Effector memory CD8-positive, alpha-beta T cell (primary cell): Measurements from ENCODE around the gene KRTAP4-12.
"Not testable (repeated sequence)": the region's sequence is repeated elsewhere in the genome, so short reads cannot be mapped to it uniquely, and the experiment has no call there.

Experiments used
- ATAC-seq: fragments of 150-1000 bp; cut with Tn5 transposase; replicated peaks from 2 replicates; pipeline ENCODE4 v1.10.0; 2021; ENCODE audit warnings: mild to moderate bottlenecking, moderate library complexity
- DNase-seq, 3 experiments: peaks; one replicate each; pipeline ENCODE4 v3.0.0; 2021
- H3K27ac Mint-ChIP-seq, 2 donors: one replicate each; pipeline ENCODE4 v1.8.0; 2022; ENCODE audit warnings: mild to moderate bottlenecking in 2 of 2, mixed read lengths in 2 of 2, moderate library complexity in 2 of 2
- H3K27me3 Mint-ChIP-seq, 2 donors: one replicate each; pipeline ENCODE4 v1.8.0; 2022; ENCODE audit warnings: mixed read lengths in 2 of 2
- H3K36me3 Mint-ChIP-seq: one replicate; pipeline ENCODE4 v1.8.0; 2022; ENCODE audit warnings: mild to moderate bottlenecking, moderate library complexity, mixed read lengths; ENCODE audit not compliant: insufficient read depth
- H3K4me1 Mint-ChIP-seq, 2 donors: one replicate each; pipeline ENCODE4 v1.8.0; 2022; ENCODE audit warnings: low read depth in 2 of 2, mixed read lengths in 2 of 2
- H3K4me3 Mint-ChIP-seq, 2 donors: one replicate each; pipeline ENCODE4 v1.8.0; 2022; ENCODE audit warnings: mild to moderate bottlenecking in 2 of 2, mixed read lengths in 2 of 2, moderate library complexity in 2 of 2
- H3K9me3 Mint-ChIP-seq, 2 donors: one replicate each; pipeline ENCODE4 v1.8.0; 2022; ENCODE audit warnings: mixed read lengths in 2 of 2

The KRTAP4-12 gene

GRCh38 chr17:41119696-41120690 is 4.0 kb downstream of the KRTAP4-12 start:
- not testable (repeated sequence) for H3K36me3 Mint-ChIP-seq, DNase-seq, H3K9me3 Mint-ChIP-seq
- Mint-ChIP-seq H3K4me1 (peaks cover 28 to 39% of the 10 kb centered on the region in 2 donors), H3K27ac (peak overlapping the region in 1 of 2 donors; percentile 7), H3K4me3 (peak overlapping the region; percentile 7 to 20), H3K27me3 (peaks cover 39 to 48% of the 10 kb centered on the region in 2 donors)
- peak; percentile 57 for ATAC-seq

- H3K9me3 Mint-ChIP-seq = no peaks in the 10 kb centered on the region
- peaks cover 19 to 28% of the 10 kb centered on the region in 2 donors for H3K4me1 Mint-ChIP-seq
- H3K4me3 Mint-ChIP-seq = no peak overlapping the region
- peaks cover 4% of the 10 kb centered on the region for H3K36me3 Mint-ChIP-seq
- ATAC-seq = no peak
- H3K27me3 Mint-ChIP-seq = peaks cover 45 to 60% of the 10 kb centered on the region in 2 donors
- no peak overlapping the region for H3K27ac Mint-ChIP-seq
- DNase-seq = no peak
Measured at GRCh38 chr17:41118721-41119120, 5.3 kb downstream of the KRTAP4-12 start.

GRCh38 chr17:41117846-41118386 is 6.1 kb downstream of the KRTAP4-12 start, which contains the start of gene KRTAP4-11:
KRTAP4-11 (minus strand) TSS chr17:41118373; CDS start chr17:41118315, 58 bp downstream.
- H3K27ac Mint-ChIP-seq, DNase-seq, H3K36me3 Mint-ChIP-seq, ATAC-seq, H3K4me3 Mint-ChIP-seq, H3K9me3 Mint-ChIP-seq: not testable (repeated sequence)
- Mint-ChIP-seq H3K4me1 (peaks cover 12 to 22% of the 10 kb centered on the region in 2 donors), H3K27me3 (peaks cover 39 to 52% of the 10 kb centered on the region in 2 donors)

GRCh38 chr17:41116297-41116696 is 7.7 kb downstream of the KRTAP4-12 start:
- Mint-ChIP-seq H3K27ac (no peak overlapping the region), H3K27me3 (peaks cover 32 to 49% of the 10 kb centered on the region in 2 donors), H3K4me1 (peaks cover 12 to 21% of the 10 kb centered on the region in 2 donors), H3K9me3 (no peaks in the 10 kb centered on the region), H3K4me3 (no peak overlapping the region), H3K36me3 (peaks cover 4% of the 10 kb centered on the region)
- no peak for DNase-seq
- ATAC-seq = peak; percentile 44

- ATAC-seq = no peak
- H3K36me3 Mint-ChIP-seq = no peaks in the 10 kb centered on the region
- H3K27ac Mint-ChIP-seq = no peak overlapping the region
Measured at GRCh38 chr17:41111151-41111885, 12.7 kb downstream of the KRTAP4-12 start.

GRCh38 chr17:41108728-41109386 is 15.1 kb downstream of the KRTAP4-12 start:
- ATAC-seq, H3K36me3 Mint-ChIP-seq, H3K4me1 Mint-ChIP-seq, DNase-seq, H3K9me3 Mint-ChIP-seq, H3K4me3 Mint-ChIP-seq, H3K27ac Mint-ChIP-seq: not testable (repeated sequence)
- peaks cover 13 to 31% of the 10 kb centered on the region in 2 donors for H3K27me3 Mint-ChIP-seq

More at GRCh38 chr17:41111151-41111885, 12.7 kb downstream of the KRTAP4-12 start:
- no peak for DNase-seq
- Mint-ChIP-seq H3K4me1 (peaks cover under 1 to 4% of the 10 kb centered on the region in 2 donors), H3K4me3 (no peak overlapping the region), H3K27me3 (peaks cover 29 to 41% of the 10 kb centered on the region in 2 donors), H3K9me3 (no peaks in the 10 kb centered on the region)

GRCh38 chr17:41107941-41108450 is 16.0 kb downstream of the KRTAP4-12 start:
- Mint-ChIP-seq H3K27me3 (peaks cover 11 to 31% of the 10 kb centered on the region in 2 donors), H3K27ac (no peak overlapping the region), H3K36me3 (no peaks in the 10 kb centered on the region), H3K4me1 (peaks cover 0 to 4% of the 10 kb centered on the region in 2 donors), H3K9me3 (no peaks in the 10 kb centered on the region), H3K4me3 (no peak overlapping the region)
- no peak for DNase-seq
- ATAC-seq = no peak

- not testable (repeated sequence) for ATAC-seq, H3K27ac Mint-ChIP-seq, H3K4me1 Mint-ChIP-seq, H3K36me3 Mint-ChIP-seq, DNase-seq, H3K4me3 Mint-ChIP-seq, H3K9me3 Mint-ChIP-seq
- peaks cover 14 to 39% of the 10 kb centered on the region in 2 donors for H3K27me3 Mint-ChIP-seq
Measured at GRCh38 chr17:41105347-41105746, 18.6 kb downstream of the KRTAP4-12 start, which contains the start of gene KRTAP4-9. KRTAP4-9 (plus strand) TSS chr17:41105389; CDS start chr17:41105389, 0 bp downstream.

GRCh38 chr17:41104386-41105038 is 19.5 kb downstream of the KRTAP4-12 start:
- DNase-seq, H3K9me3 Mint-ChIP-seq, H3K27ac Mint-ChIP-seq, H3K4me1 Mint-ChIP-seq, H3K4me3 Mint-ChIP-seq, H3K36me3 Mint-ChIP-seq, ATAC-seq: not testable (repeated sequence)
- peaks cover 22 to 41% of the 10 kb centered on the region in 2 donors for H3K27me3 Mint-ChIP-seq

GRCh38 chr17:41103896-41104295 is 20.1 kb downstream of the KRTAP4-12 start:
- Mint-ChIP-seq H3K27me3 (peaks cover 24 to 39% of the 10 kb centered on the region in 2 donors), H3K27ac (no peak overlapping the region), H3K4me3 (no peak overlapping the region), H3K36me3 (no peaks in the 10 kb centered on the region), H3K4me1 (peaks cover 0 to 4% of the 10 kb centered on the region in 2 donors), H3K9me3 (no peaks in the 10 kb centered on the region)
- ATAC-seq = no peak
- DNase-seq = no peak

- DNase-seq (no peak), ATAC-seq (no peak)
- H3K4me3 Mint-ChIP-seq = no peak within 1 kb of the TSS
- no peak within 1 kb of the TSS for H3K27ac Mint-ChIP-seq
- no peaks in the 10 kb centered on the region for H3K9me3 Mint-ChIP-seq
- peaks cover 0 to 3% of the 10 kb centered on the region in 2 donors for H3K4me1 Mint-ChIP-seq
- no peaks in the 10 kb centered on the region for H3K36me3 Mint-ChIP-seq
- H3K27me3 Mint-ChIP-seq = peaks cover 35 to 45% of the 10 kb centered on the region in 2 donors
Measured at GRCh38 chr17:41101586-41102259, 22.3 kb downstream of the KRTAP4-12 start, which contains the start of gene KRTAP4-16. KRTAP4-16 (minus strand) TSS chr17:41102209; CDS start chr17:41102209, 0 bp downstream.
